Sigmoid colon (tissue), 7 donors: ENCODE data around the gene PPM1E. TPM values are rescaled to one million over a fixed set of nuclear protein-coding genes. Genes with fewer than 3 reads are reported as not detected.

Experiments used
- DNase-seq: peaks from one replicate; pipeline ENCODE4 v3.0.0-alpha.2; 2019
- H3K27ac ChIP-seq, 4 donors: fragments of 200-600 bp; sonication (generic); one replicate each; pipeline ENCODE4 v1.5.1; 2016 to 2019; ENCODE audit warnings: mild to moderate bottlenecking in 1 of 4
- H3K27me3 ChIP-seq, 3 donors: fragments of 200-600 bp; sonication (generic); one replicate each; pipeline ENCODE4 v1.5.1; 2019; ENCODE audit warnings: mild to moderate bottlenecking in 1 of 3
- H3K36me3 ChIP-seq, 4 donors: fragments of 200-600 bp; sonication (generic); one replicate each; pipeline ENCODE4 v1.5.1; 2016 to 2019
- H3K4me1 ChIP-seq, 4 donors: fragments of 200-600 bp; sonication (generic); one replicate each; pipeline ENCODE4 v1.5.1; 2017 to 2019
- H3K4me3 ChIP-seq, 4 donors: fragments of 200-600 bp; sonication (generic); one replicate each; pipeline ENCODE4 v1.5.1; 2017 to 2019; ENCODE audit warnings: mild to moderate bottlenecking in 2 of 4, moderate library complexity in 1 of 4
- H3K9me3 ChIP-seq, 4 donors: fragments of 200-600 bp in 3 of 4; sonication (generic) in 3 of 4; one replicate each; pipeline versions ENCODE4 v1.5.1 to v1.6.1; 2013 to 2019
- CTCF ChIP-seq, 4 experiments: fragments of 450-650 bp in 3 of 4; fragments of 200-600 bp in 1 of 4; IDR thresholded peaks; one replicate each; pipeline ENCODE4 v1.5.1; 2016 to 2019; ENCODE audit warnings: antibody characterized with exemption in 4 of 4, mild to moderate bottlenecking in 3 of 4, moderate library complexity in 2 of 4
- EP300 ChIP-seq, 4 donors: sonication (generic); formaldehyde crosslinking; IDR thresholded peaks; one replicate each; pipeline ENCODE4 v1.6.1; 2017; ENCODE audit warnings: antibody characterized with exemption in 4 of 4
- POLR2A ChIP-seq, 2 donors: fragments of 450-650 bp; IDR thresholded peaks; one replicate each; pipeline ENCODE4 v1.6.1; 2016; ENCODE audit warnings: antibody characterized with exemption in 2 of 2, mild to moderate bottlenecking in 2 of 2, moderate library complexity in 2 of 2
- POLR2AphosphoS5 ChIP-seq, 4 donors: sonication (generic); formaldehyde crosslinking; IDR thresholded peaks; one replicate each; pipeline ENCODE4 v1.6.1; 2017; ENCODE audit warnings: antibody characterized with exemption in 4 of 4
- WGBS, 2 donors: extraction: QIAGEN DNeasy Blood & Tissue Kit; methylation state at CpG; one replicate each; pipeline ENCODE4 v1.1.7; 2013; 5-methylcytosine and 5-hydroxymethylcytosine counted together
- intact Hi-C: fragments of 100-400 bp; cut with DNase I; formaldehyde crosslinking; loops from one replicate; pipeline ENCODE4 v1.15.1; 2023
- polyA plus RNA-seq, 3 donors: library from polyadenylated mRNA; stranded (reverse); fragments of 200-250 nt; gene quantifications; one replicate each; pipeline ENCODE4 v1.2.3, GENCODE V29; 2013
- total RNA-seq, 4 donors: library from RNA; depleted of rRNA; stranded (reverse); fragments of >200 nt; gene quantifications; one replicate each; pipeline ENCODE4 v1.1.0, GENCODE V29; 2016
- donor health status: healthy with polysubstance abuse.
- donor health status: Bipolar disorder and iron deficiency.
- donor health status: healthy.

PPM1E gene
- total and polyA plus RNA-seq, 7 donors, result 0.16 to 0.55 (median 0.36) TPM; not detected in 2

GRCh38 chr17:58802188-58802587 is 46.5 kb downstream of the PPM1E start:
- WGBS, 2 donors, result 82 to 84% methylated on average over 1 of the region's 1 CpG
- Histone ChIP-seq H3K27me3 (no peaks in the 10 kb centered on the region), H3K27ac (no peak overlapping the region), H3K36me3 (no peaks in the 10 kb centered on the region), H3K4me3 (no peak overlapping the region), H3K9me3 (no peaks in the 10 kb centered on the region), H3K4me1 (no peaks in the 10 kb centered on the region)
- TF ChIP-seq CTCF (IDR thresholded peaks at IDR 0.05), result no peak
- TF ChIP-seq EP300 (IDR thresholded peaks at IDR 0.05), result no peak
- TF ChIP-seq POLR2A (IDR thresholded peaks at IDR 0.05), result no peak
- TF ChIP-seq POLR2AphosphoS5 (IDR thresholded peaks at IDR 0.05), result no peak
- DNase-seq, result no peak
- intact Hi-C loops, result no loop called here

- Histone ChIP-seq H3K9me3 (no peaks in the 10 kb centered on the region), H3K4me1 (no peaks in the 10 kb centered on the region), H3K27me3 (no peaks in the 10 kb centered on the region), H3K36me3 (no peaks in the 10 kb centered on the region), H3K4me3 (no peak overlapping the region), H3K27ac (no peak overlapping the region)
- 22 to 72% methylated on average over 5 of the region's 5 CpGs for WGBS, 2 donors
- no peak for DNase-seq
- TF ChIP-seq POLR2A (IDR thresholded peaks at IDR 0.05), result no peak
- no peak for TF ChIP-seq CTCF (IDR thresholded peaks at IDR 0.05)
- no peak for TF ChIP-seq EP300 (IDR thresholded peaks at IDR 0.05)
- intact Hi-C loops, result no loop called here
These were observed 50.4 kb downstream of the PPM1E start for GRCh38 chr17:58806046-58806445.

DNA sequence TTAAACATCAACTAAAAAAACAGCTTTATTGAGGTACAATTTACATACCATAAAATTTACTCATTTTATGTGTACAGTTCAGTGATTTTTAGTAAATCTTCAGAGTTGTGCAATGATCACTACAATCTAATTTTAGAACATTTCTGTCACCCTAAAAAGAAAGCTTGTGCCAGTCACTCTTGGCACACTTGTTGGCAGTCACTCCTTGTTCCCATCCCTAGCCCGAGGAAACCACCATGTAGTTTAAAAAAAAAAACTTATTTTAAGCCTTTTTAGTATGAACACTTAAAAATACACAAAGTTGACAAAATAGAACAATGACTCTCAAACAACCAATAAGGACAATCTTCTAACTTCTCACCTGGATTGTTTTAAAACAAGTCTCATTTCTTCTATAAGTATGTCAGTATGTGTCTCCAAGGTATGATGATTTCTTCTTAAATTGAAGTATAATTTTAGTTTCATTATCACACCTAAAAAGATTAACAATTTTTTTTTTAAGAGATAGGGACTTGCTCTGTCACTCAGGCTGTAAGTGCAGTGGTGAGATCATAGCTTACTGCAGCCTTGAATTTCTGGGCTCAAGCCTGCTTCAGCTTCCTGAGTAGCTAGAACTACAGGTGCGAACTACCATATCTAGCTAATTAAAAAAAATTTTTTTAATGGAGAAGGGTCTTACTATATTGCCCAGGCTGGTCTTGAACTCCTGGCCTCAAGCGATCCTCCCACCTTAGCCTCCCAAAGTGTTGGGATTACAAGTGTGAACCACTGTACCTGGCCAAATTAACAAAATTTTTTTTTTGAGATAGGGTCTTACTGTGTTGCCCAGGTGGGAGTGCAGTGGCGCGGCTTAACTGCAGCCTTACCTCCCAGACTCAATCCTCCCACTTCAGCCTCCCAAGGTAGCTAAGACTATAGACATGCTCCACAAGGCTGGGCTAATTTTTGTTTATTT is 53.2 kb downstream of the PPM1E start:
- no peak for DNase-seq
- no peaks in the 10 kb centered on the region for H3K27me3 ChIP-seq
- no peak overlapping the region for H3K27ac ChIP-seq
- H3K4me1 ChIP-seq, result no peaks in the 10 kb centered on the region
- TF ChIP-seq POLR2AphosphoS5 (IDR thresholded peaks at IDR 0.05) (no peak), EP300 (IDR thresholded peaks at IDR 0.05) (no peak), POLR2A (IDR thresholded peaks at IDR 0.05) (no peak)
- H3K4me3 ChIP-seq, result no peak overlapping the region
- WGBS, 2 donors, result 77 to 84% methylated on average over 5 of the region's 5 CpGs
- no peaks in the 10 kb centered on the region for H3K36me3 ChIP-seq
- no peaks in the 10 kb centered on the region for H3K9me3 ChIP-seq
- intact Hi-C loops, result no loop called here

GRCh38 chr17:58809564-58809936 is 53.9 kb downstream of the PPM1E start:
- no peak for TF ChIP-seq POLR2AphosphoS5 (IDR thresholded peaks at IDR 0.05)
- TF ChIP-seq CTCF (IDR thresholded peaks at IDR 0.05), result no peak
- no peak for TF ChIP-seq EP300 (IDR thresholded peaks at IDR 0.05)
- no peak for TF ChIP-seq POLR2A (IDR thresholded peaks at IDR 0.05)
- no peaks in the 10 kb centered on the region for H3K4me1 ChIP-seq
- H3K27me3 ChIP-seq, result no peaks in the 10 kb centered on the region
- WGBS, 2 donors, result 80 to 85% methylated on average over 1 of the region's 1 CpG
- intact Hi-C loops, result no loop called here
- H3K36me3 ChIP-seq, result no peaks in the 10 kb centered on the region
- DNase-seq, result no peak
- H3K4me3 ChIP-seq, result no peak overlapping the region
- H3K27ac ChIP-seq, result no peak overlapping the region
- H3K9me3 ChIP-seq, result no peaks in the 10 kb centered on the region

DNA sequence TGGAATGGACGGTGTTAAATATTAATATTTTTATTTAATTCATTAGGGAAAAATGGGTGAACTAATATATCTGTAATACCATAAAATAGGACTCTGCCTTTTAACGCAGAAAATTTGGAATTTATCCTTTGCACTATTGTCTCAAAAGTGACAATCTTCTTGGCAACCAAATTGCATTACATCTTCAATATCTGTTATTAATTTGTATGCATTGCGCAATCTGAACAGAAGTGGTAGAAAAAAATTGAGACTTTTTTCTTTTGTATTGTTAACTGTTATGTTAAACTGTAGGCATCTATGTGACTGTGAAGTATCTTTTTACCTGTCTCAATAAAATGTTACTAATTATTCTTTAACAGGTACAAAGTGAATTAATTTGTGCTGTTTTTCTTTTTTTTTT is 55.6 kb downstream of the PPM1E start:
- no peak overlapping the region for H3K4me3 ChIP-seq
- TF ChIP-seq EP300 (IDR thresholded peaks at IDR 0.05) (no peak), POLR2AphosphoS5 (IDR thresholded peaks at IDR 0.05) (no peak), CTCF (IDR thresholded peaks at IDR 0.05) (no peak), POLR2A (IDR thresholded peaks at IDR 0.05) (no peak)
- no peaks in the 10 kb centered on the region for H3K9me3 ChIP-seq
- no peak overlapping the region for H3K27ac ChIP-seq
- intact Hi-C loops, result no loop called here
- no peaks in the 10 kb centered on the region for H3K36me3 ChIP-seq
- no peaks in the 10 kb centered on the region for H3K27me3 ChIP-seq
- DNase-seq, result no peak
- H3K4me1 ChIP-seq, result no peaks in the 10 kb centered on the region
- WGBS, 2 donors, result 95% methylated on average over 3 of the region's 3 CpGs
